Type B pancreatic cell (in vitro differentiated cells): Measurements from ENCODE around the gene CCDC8. TPM values are rescaled to one million over a fixed set of nuclear protein-coding genes. Genes with fewer than 3 reads are reported as not detected.

Experiments
- DNase-seq: peaks from one replicate; pipeline ENCODE4 v3.0.0; 2021; ENCODE audit warnings: mixed read lengths; ENCODE audit not compliant: unreplicated experiment; ENCODE audit errors: extremely low spot score
- H3K27ac Mint-ChIP-seq: 2 replicates; pipeline ENCODE4 v1.8.0; 2021; ENCODE audit warnings: mild to moderate bottlenecking, mixed read lengths
- H3K27me3 Mint-ChIP-seq: 2 replicates; pipeline ENCODE4 v1.8.0; 2021; ENCODE audit warnings: mixed read lengths
- H3K36me3 Mint-ChIP-seq: 2 replicates; pipeline ENCODE4 v1.8.0; 2021; ENCODE audit warnings: mixed read lengths
- H3K4me1 Mint-ChIP-seq: one replicate; pipeline ENCODE4 v1.8.0; 2021; ENCODE audit warnings: mixed read lengths; ENCODE audit not compliant: unreplicated experiment
- H3K4me3 Mint-ChIP-seq: 2 replicates; pipeline ENCODE4 v1.8.0; 2021; ENCODE audit warnings: mild to moderate bottlenecking, mixed read lengths
- H3K9me3 Mint-ChIP-seq: 2 replicates; pipeline ENCODE4 v1.8.0; 2021; ENCODE audit warnings: mixed read lengths
- CTCF ChIP-seq: fragments of 200-600 bp; sonication (generic); conservative IDR thresholded peaks from 2 replicates; pipeline ENCODE4 v1.5.0; 2021; ENCODE audit warnings: antibody characterized with exemption, mild to moderate bottlenecking
- total RNA-seq: library from RNA; stranded (reverse); gene quantifications from 2 replicates; pipeline ENCODE4 v1.2.1, GENCODE V29; 2021; ENCODE audit warnings: low replicate concordance

The CCDC8 gene
- total RNA-seq, 1 donor from 2014 or later, result 29.3 TPM

- DNase-seq, result no peak
- no peaks in the 10 kb centered on the region for H3K9me3 Mint-ChIP-seq
- H3K27ac Mint-ChIP-seq, result peak overlapping the region; percentile 71
- no peak overlapping the region for H3K4me3 Mint-ChIP-seq
- H3K36me3 Mint-ChIP-seq, result peaks cover 16% of the 10 kb centered on the region
- H3K27me3 Mint-ChIP-seq, result no peaks in the 10 kb centered on the region
- peaks cover 24% of the 10 kb centered on the region for H3K4me1 Mint-ChIP-seq
- no peak for TF ChIP-seq CTCF
Measured at GRCh38 chr19:46393456-46394401, 19.6 kb downstream of the CCDC8 start.

GRCh38 chr19:46392837-46393236 is 20.5 kb downstream of the CCDC8 start:
- no peak overlapping the region for H3K4me3 Mint-ChIP-seq

GRCh38 chr19:46392252-46392801 is 21.0 kb downstream of the CCDC8 start:
- Mint-ChIP-seq H3K9me3 (no peaks in the 10 kb centered on the region), H3K36me3 (peaks cover 26% of the 10 kb centered on the region), H3K4me3 (peak overlapping the region; percentile 38), H3K27me3 (no peaks in the 10 kb centered on the region), H3K4me1 (peaks cover 19% of the 10 kb centered on the region), H3K27ac (peak overlapping the region; percentile 71)
- TF ChIP-seq CTCF, result no peak
- no peak for DNase-seq

More at GRCh38 chr19:46392837-46393236, 20.5 kb downstream of the CCDC8 start:
- no peak for DNase-seq
- H3K36me3 Mint-ChIP-seq, result peaks cover 21% of the 10 kb centered on the region
- H3K27ac Mint-ChIP-seq, result peak overlapping the region; percentile 71
- peaks cover 24% of the 10 kb centered on the region for H3K4me1 Mint-ChIP-seq
- no peak for TF ChIP-seq CTCF
- H3K9me3 Mint-ChIP-seq, result no peaks in the 10 kb centered on the region
- H3K27me3 Mint-ChIP-seq, result no peaks in the 10 kb centered on the region

GRCh38 chr19:46391296-46392251 is 21.8 kb downstream of the CCDC8 start:
- Mint-ChIP-seq H3K27me3 (no peaks in the 10 kb centered on the region), H3K4me1 (peaks cover 19% of the 10 kb centered on the region), H3K36me3 (peaks cover 30% of the 10 kb centered on the region), H3K9me3 (no peaks in the 10 kb centered on the region), H3K27ac (no peak overlapping the region), H3K4me3 (no peak overlapping the region)
- DNase-seq, result no peak
- TF ChIP-seq CTCF, result no peak

- H3K4me1 Mint-ChIP-seq, result peaks cover 19% of the 10 kb centered on the region
- H3K27ac Mint-ChIP-seq, result no peak overlapping the region
- no peak for DNase-seq
- no peak overlapping the region for H3K4me3 Mint-ChIP-seq
- H3K9me3 Mint-ChIP-seq, result no peaks in the 10 kb centered on the region
- H3K36me3 Mint-ChIP-seq, result peaks cover 33% of the 10 kb centered on the region
- H3K27me3 Mint-ChIP-seq, result no peaks in the 10 kb centered on the region
- TF ChIP-seq CTCF, result no peak
Measured at GRCh38 chr19:46390866-46391265, 22.5 kb downstream of the CCDC8 start.
